ENCODE results near the gene EFNA5. TPM values are rescaled to one million over a fixed set of nuclear protein-coding genes. Genes with fewer than 3 reads are reported as not detected.

Gene EFNA5
- total RNA-seq, 2 donors from 2014 or later, result 9.7 to 11.1 TPM

DNA sequence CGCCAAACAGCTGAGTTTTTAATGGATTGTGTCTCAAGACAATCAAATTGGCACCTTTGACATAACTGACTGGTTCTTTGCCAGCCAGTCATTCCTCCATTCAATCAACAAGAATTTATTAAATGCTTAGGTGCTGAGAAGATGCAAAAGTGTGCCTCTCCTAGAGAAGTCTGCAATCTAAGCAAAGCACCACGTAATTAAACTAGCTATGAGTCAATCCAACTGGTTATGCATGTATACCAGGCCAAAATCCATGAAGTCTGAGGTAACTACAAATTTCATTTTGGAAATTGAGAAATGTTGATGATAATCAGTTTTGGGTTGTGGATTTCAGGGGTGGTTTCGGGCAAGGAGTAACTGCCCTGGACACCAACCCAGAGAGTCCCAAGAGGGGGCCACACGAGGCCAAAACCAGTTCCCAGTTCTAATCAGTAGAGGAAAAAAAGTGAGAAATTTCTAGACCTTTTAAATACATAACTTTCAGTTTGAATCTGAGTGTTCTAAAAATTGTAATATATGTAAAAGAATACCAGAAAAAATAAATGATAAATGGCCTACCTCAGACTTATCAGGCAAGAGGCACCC, 92.6 kb downstream of the EFNA5 start:
- H3K27me3 ChIP-seq, result no peaks in the 10 kb centered on the region
- no peak for TF ChIP-seq CTCF (IDR thresholded peaks at IDR 0.05)
- no peaks in the 10 kb centered on the region for H3K4me1 ChIP-seq
- no peaks in the 10 kb centered on the region for H3K36me3 ChIP-seq
- no peaks in the 10 kb centered on the region for H3K9me3 ChIP-seq
- DNase-seq, result no peak
- intact Hi-C loops (cut with DNase I), result no loop called here
- H3K9ac ChIP-seq (ENCODE audit: low read depth in 2 of 2, low read length in 2 of 2), result no peak overlapping the region
- H3K27ac ChIP-seq, result no peak overlapping the region
- no peak overlapping the region for H3K4me3 ChIP-seq

- no peak for TF ChIP-seq CTCF (IDR thresholded peaks at IDR 0.05)
- H3K27me3 ChIP-seq, result no peaks in the 10 kb centered on the region
- intact Hi-C loops (cut with DNase I), result no loop called here
- no peak overlapping the region for H3K27ac ChIP-seq
- H3K4me1 ChIP-seq, result no peaks in the 10 kb centered on the region
- DNase-seq, result no peak
- no peaks in the 10 kb centered on the region for H3K36me3 ChIP-seq
- no peaks in the 10 kb centered on the region for H3K9me3 ChIP-seq
- H3K9ac ChIP-seq (ENCODE audit: low read depth in 2 of 2, low read length in 2 of 2), result no peak overlapping the region
- no peak overlapping the region for H3K4me3 ChIP-seq
These were observed 93.3 kb downstream of the EFNA5 start for GRCh38 chr5:107577394-107577950.

DNA sequence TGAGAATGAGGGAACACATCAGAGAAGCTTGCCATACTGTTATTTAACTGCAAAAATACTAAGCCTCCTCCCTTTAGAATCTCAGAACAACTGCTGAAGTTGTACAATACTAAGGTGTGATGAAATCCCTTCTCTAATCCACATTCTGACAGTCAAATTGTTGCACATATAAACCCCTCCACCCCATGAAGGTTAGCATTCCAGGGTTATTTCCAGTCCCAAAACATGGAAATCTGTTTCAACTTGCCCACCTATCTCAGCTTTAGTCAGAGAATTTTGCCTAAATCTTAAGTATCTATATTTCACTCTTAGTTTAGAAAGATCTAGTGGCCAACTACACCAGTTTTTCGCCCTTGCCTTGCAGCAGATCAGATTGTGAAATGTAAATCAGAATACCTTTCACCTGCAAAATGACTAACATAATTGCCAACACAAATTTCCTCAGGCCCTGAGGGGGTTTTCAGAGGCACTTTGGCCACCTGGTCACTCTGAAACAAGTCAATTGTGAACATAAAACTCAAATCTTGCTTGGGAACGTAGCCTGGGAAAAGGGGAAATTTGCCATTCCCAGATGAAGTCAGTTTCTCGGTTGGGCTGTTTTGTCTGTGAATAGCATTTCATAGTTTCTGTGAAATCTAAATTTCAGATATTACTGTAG, 93.9 kb downstream of the EFNA5 start:
- intact Hi-C loops (cut with DNase I), result no loop called here
- Histone ChIP-seq H3K27me3 (no peaks in the 10 kb centered on the region), H3K27ac (no peak overlapping the region), H3K9ac (ENCODE audit: low read depth in 2 of 2, low read length in 2 of 2) (no peak overlapping the region), H3K4me3 (no peak overlapping the region), H3K4me1 (no peaks in the 10 kb centered on the region), H3K9me3 (no peaks in the 10 kb centered on the region), H3K36me3 (no peaks in the 10 kb centered on the region)
- no peak for TF ChIP-seq CTCF (IDR thresholded peaks at IDR 0.05)
- no peak for DNase-seq

DNA sequence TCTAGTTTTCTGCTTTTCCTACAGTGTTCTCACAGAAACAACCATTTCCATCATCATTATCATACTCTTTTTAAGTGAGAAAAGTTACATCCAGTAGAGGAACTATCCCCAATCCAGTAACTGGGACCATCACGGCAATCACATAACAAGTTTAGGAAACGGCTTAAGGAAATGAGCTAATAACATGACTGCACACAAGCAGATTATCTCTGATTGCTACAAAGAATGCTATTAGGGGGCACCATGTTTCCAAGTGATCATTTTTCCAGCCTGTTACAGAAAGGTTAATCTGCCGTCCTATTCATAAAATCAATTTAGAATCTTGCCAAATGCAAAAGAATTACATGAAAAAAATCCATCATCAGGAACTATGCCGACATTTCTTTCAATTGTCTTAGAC, 94.6 kb downstream of the EFNA5 start:
- TF ChIP-seq CTCF (IDR thresholded peaks at IDR 0.05), result no peak
- no peaks in the 10 kb centered on the region for H3K27me3 ChIP-seq
- DNase-seq, result no peak
- H3K9ac ChIP-seq (ENCODE audit: low read depth in 2 of 2, low read length in 2 of 2), result no peak overlapping the region
- H3K36me3 ChIP-seq, result no peaks in the 10 kb centered on the region
- H3K4me1 ChIP-seq, result no peaks in the 10 kb centered on the region
- H3K4me3 ChIP-seq, result no peak overlapping the region
- intact Hi-C loops (cut with DNase I), result no loop called here
- no peak overlapping the region for H3K27ac ChIP-seq
- H3K9me3 ChIP-seq, result no peaks in the 10 kb centered on the region

DNA sequence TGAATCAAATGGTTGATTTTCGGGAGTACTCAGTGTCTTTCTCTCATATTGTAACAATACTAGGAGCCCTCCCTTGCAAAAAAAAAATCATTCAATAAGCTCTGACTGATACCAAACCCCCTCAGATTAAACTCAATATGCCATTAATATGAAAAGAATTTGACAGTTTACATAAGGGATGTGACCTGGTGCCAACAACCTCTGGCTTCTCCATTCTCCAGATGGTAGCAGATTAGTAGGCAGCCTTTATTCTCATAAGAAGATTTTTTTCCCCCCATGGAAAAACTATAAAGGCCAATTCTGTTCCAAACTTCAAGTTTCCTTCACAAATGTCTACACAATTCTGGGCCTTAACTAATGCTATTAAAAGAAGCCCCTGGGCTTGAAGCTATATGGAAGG, 96.5 kb downstream of the EFNA5 start:
- no peak for TF ChIP-seq CTCF (IDR thresholded peaks at IDR 0.05)
- Histone ChIP-seq H3K36me3 (no peaks in the 10 kb centered on the region), H3K4me3 (no peak overlapping the region), H3K9ac (ENCODE audit: low read depth in 2 of 2, low read length in 2 of 2) (no peak overlapping the region), H3K9me3 (no peaks in the 10 kb centered on the region), H3K27ac (no peak overlapping the region), H3K27me3 (no peaks in the 10 kb centered on the region), H3K4me1 (peaks cover 4% of the 10 kb centered on the region)
- DNase-seq, result no peak
- intact Hi-C loops (cut with DNase I), result no loop called here

Data from colonic mucosa (tissue), 4 donors.